Hematopoietic multipotent progenitor cell (in vitro differentiated cells): ENCODE results near the gene PDZD2. TPM values are rescaled to one million over a fixed set of nuclear protein-coding genes. Genes with fewer than 3 reads are reported as not detected.

Experiments used
- DNase-seq, 3 donors: peaks; one replicate each; pipeline ENCODE4 v3.0.0-alpha.2; 2011 to 2015; ENCODE audit warnings: low read depth in 2 of 3, low spot score in 2 of 3
- small RNA-seq: library from RNA; depleted of rRNA; stranded (forward); fragments of <200 nt; gene quantifications from one replicate; pipeline ENCODE3, GENCODE V24; 2012
- total RNA-seq: library from RNA; depleted of rRNA; stranded (reverse); fragments of >200 nt; gene quantifications from one replicate; pipeline ENCODE4 v1.2.3, GENCODE V29; 2012

Gene PDZD2
- total RNA-seq, 1 donor: 13.5 TPM

- no peak for DNase-seq
These were observed 511.4 kb downstream of the PDZD2 start for GRCh38 chr5:32150366-32150765.

GRCh38 chr5:32151198-32151597 is 512.3 kb downstream of the PDZD2 start:
- DNase-seq: no peak

DNA sequence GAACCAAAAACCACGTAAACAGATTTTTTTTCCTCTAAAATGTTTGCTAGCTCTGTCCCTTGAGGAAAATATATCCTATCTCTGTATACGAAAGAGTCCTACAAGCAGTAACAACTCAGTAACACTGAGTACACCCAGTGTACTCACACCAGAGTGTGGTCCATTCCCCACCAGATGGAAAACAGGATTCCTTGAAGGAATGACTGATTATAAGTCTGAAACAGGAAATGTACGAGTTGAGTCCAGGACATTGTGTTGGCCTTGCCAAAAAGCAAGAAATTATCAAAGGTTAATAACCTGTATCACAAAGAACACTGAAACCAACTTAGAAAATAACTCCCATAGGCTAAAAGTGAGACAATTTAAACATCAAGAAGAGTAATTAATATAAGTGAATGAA is 514.8 kb downstream of the PDZD2 start:
- no peak for DNase-seq

DNA sequence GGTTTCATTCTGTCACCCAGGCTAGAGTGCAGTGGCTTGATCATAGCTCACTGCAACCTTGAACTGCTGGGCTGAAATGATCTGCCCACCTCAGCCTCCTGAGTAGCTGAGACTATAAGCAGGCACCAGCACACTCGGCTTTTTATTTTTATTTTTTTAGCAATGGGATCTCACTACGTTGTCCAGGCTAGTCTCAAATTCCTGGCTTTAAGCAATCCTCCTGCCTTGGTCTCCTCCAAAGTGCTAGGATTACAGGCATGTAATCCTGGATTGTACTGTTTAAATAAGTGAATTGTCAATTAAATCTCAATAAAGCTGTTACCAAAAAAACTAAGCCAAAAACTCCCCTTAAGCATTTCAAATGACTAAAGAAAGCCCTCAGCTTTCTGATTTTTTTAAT is 516.3 kb downstream of the PDZD2 start:
- no peak for DNase-seq

DNA sequence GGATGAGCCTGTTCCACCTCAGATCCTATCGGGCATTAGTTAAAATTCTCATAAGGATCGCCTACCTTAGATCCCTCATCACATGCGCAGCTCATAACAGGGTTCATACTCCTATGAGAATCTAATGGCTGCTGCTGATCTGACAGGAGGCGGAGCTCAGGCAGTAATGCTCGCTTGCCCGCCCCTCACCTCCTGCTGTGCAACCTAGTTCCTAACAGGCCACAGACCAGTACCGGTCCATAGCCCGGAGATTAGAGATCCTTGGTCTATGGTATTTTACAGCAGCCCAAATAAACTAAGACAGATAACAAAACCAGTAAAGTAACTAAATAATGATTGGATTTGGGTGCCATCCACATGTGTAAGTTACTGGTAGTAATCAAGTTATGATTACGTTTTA is 517.7 kb downstream of the PDZD2 start:
- no peak for DNase-seq

GRCh38 chr5:32157078-32157477 is 518.1 kb downstream of the PDZD2 start:
- no peak for DNase-seq

GRCh38 chr5:32158679-32158975 is 519.7 kb downstream of the PDZD2 start:
- DNase-seq: no peak

GRCh38 chr5:32159328-32160072 is 520.6 kb downstream of the PDZD2 start:
- no peak for DNase-seq

- no peak for DNase-seq
These were observed 521.3 kb downstream of the PDZD2 start for GRCh38 chr5:32160228-32160627.

Small RNA genes lying within 50 kb of the gene (small RNA-seq; reads per million reads assigned to genes)
- gene AC025458.1 (not detected), gene MIR4279 (not detected), gene RF00019 (not detected), gene RNU6-358P (not detected), gene RNU6-363P (not detected), gene RNU6-760P (not detected)

Other genes with a start within 250 kb of the PDZD2 start
- gene DROSHA, start 107.0 kb upstream of the PDZD2 start, total RNA-seq: 25.6 TPM
- gene C5orf22, start 106.8 kb upstream of the PDZD2 start, total RNA-seq: 14.8 TPM